COLO668 (cell line): ENCODE data around the gene PTPRN2.

Experiments used
- DNase-seq: peaks from one replicate; lab custom pipeline; 2025; ENCODE audit not compliant: unreplicated experiment; lab: John Stamatoyannopoulos, UW

The PTPRN2 gene

DNA sequence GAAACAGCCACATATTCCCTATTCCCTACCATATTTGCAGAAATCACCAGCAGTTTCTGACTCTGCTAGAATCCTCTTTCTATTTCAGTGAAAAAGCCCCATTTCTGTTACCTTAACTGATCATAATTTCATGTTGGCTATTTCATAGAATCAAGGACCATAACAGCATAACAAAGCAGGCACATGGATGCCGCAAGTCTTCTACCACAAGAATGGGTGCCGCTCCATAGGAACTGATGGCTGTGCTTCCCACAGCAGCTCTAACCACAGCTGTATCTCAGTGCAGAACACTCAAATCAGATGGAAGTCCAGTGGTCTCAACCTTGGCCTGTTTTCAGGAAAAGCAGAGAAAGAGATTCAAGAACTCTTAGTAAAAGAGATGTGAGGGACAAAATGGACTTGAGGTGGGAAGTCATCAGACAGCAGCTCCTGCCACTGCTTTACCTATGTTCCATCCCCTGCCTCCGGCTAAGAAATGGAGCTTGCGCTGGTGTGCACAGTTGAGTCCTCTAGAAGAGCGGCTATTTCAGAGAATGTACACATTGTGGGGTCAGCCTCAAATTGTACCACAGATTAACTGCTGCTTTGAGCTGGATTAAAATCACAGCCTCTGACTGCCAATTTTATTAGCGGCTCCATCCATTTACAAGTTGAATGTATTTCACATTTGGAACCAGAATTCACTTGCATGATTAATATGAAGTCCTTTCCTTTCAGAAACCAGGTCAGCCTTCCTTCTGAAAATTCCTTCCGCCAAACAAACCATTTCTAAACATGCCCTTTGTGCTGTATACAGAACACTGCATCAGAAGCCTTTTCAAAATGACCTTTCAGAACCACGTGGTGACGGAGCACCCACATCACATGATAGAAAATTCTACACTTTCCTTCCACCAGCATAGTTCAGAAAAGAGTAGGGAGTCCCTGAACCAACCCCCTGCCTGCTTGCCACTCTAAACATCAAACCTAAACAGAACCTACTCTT is 7.7 kb downstream of the PTPRN2 start:
- no peak for DNase-seq

DNA sequence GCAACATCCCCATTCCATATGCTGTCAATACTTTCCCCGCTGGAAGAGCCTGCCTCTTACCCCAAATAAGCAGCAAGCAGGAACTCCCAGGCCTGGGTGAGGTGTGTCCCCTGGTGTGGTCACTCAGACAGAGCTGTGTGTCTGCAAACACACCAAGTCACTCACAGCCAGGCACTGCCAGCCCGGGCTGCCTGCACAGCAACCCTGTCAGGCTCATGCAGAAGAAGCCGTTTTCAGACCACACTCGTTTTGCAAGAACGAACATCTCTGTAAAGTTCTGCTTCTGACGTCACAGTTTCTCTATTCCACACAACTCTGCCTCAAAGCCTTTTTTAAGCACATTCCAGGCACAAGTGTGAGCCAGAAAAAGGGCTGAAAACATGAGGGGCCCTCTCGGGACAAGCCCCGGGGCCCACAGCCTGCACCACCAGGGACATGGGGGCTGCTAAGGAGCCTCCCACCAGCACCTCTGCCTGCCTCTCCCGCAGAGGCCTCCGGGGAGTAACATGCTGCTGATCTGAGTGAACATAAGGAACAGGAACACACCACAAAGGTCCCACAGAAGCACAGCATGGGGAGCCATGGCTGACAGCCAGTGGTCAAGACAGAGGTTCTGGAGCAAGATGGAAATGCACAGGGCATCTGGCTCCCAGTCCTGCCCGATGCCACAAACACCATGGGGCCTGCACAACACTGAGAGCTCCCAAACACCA is 11.4 kb downstream of the PTPRN2 start:
- no peak for DNase-seq

DNA sequence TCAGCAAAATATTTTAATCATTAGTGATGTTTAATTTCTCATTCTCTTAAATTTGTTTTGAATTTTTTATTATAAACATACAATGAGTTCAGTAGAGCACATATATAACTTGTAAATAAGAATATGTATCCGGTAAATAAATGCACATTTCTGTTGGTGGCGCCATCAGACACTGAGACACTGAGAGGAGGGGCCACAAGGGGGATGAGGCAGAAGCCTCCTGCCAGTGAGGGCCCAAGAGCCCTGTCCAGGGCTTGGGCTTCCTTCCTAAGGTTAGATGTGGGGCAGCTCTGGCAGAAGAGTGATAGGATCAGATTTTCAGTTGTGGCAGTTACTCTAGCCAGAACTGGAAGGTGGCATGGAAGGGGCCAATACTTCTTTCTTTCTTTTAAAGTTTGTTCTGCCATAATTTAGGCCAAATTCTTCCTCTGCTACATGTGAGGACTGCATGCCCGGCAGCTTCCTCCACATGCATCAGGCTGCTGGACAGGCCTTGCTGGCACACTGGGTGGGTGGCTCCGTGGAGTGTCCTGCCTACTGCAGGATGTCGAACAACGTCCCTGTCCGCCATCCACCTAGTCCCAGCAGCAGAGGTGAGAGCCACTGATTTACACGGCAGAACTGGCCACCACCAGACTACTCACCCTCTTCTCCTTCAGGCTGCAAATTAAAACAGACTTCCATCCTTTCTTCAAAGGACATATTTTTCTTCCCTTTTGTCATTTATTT is 13.2 kb downstream of the PTPRN2 start:
- no peak for DNase-seq

DNA sequence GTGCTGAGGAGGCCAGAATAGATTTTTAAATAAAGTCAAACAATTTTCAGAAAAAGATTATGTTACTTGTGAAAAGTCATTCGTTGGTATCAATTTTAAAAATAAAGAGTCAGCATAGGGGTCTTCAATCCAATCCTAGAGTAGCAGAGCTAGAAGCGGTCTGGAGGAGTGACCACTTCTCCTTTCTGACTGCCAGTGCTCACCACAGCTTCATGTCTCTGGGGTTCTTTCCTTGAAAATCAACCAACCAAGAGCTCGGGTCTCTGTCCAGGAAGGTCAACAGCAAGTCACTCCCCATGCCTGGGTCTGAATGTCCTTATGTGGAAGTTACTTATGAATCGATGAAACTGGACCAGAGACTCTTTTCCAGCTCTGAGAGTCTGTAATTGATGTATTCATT is 14.3 kb downstream of the PTPRN2 start:
- no peak for DNase-seq

DNA sequence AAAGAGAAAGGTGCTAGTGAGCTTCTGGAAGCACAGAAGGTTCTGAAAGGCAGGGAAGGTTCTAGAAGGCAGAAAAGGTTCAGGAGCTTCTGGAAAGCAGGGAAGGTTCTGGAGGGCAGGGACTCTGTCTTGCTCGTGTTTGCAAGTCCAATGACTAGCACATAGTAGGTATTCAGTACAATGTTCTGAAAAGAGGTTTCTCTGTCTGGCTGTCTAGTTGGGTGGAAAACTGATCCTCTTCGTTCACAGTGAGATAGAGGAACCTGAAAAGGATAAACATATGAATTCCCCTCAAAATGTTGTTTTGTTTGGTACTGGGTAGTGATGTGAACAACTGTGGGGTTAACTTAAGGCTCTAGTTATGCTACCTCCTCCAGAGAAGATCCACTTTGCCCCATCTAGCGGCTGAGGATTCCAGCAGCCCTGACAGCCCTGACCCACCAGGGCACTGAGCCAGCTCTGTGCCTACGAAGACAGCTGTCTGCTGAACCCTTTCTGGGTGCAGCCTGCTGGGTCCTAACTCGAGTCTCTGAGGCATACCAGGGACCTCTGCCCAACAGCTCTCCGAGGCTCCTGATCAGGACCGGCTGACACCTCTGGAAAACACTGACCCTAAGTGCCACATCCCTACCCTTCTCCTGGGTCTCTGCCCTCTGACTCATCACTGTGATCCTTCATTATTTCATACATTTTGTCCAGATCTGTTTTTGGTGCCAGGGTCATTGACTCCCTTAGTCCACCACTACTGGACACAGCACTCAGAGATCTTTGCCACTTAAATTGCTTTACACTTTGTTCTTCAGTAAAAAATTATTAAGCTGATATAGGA is 15.4 kb downstream of the PTPRN2 start:
- peak; percentile 21 for DNase-seq

DNA sequence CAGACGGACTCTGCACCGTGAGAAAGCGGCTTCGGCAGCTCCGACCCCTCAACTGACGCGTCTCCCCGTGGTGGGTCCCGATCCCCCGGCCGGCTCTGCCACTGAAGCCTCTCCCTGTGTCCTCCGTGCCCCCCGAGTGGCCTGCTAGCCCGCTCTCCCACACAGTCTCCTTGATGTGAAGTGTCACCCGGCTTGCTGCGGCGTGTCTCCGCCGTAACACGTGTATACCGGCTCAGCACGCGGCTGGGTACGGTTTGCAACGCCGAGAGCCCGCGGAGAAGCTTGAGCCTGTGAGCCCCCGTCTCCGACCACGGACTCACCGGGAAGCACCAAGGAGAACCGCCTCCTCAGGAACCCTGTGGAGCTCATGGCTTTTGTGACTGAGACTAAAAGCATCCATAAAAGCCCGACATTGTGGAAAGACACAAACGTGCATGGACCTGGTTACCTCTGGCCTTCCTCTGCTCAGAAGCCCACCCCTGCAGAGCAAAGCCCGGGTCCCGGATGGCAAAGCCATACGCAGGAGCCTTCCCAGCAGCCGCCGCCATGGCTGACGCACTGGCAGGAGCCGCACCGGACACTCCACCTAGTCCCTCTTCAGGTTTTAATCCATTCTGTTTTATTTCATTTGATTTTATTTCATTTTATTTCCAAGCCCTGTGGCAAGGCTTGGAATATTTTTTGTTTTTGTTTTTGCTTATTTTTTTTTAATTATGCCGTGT is 17.0 kb downstream of the PTPRN2 start:
- no peak for DNase-seq

DNA sequence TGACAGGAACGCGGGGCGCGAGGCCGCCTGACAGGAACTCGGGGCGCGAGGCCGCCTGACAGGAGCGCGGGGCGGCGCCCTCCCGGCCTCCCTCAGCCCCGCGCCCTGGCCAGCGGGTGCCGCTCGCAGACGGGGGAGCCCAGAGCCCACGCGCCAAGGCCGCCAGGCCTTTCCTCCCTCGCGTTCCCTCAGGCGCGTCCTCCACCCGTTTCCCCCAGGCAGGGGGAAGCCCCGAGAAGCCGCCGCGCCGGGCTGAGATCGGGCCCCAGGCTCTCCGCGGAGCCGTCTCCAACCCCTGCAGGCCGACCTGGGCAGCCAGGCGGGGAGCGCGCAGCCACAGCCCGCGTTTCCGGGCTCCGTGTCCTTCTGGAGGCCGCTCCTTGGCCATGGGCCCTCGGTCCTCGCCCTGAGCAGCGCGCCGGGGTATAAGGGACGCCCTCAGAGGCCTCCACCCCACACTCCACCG is 17.7 kb downstream of the PTPRN2 start:
- no peak for DNase-seq

DNA sequence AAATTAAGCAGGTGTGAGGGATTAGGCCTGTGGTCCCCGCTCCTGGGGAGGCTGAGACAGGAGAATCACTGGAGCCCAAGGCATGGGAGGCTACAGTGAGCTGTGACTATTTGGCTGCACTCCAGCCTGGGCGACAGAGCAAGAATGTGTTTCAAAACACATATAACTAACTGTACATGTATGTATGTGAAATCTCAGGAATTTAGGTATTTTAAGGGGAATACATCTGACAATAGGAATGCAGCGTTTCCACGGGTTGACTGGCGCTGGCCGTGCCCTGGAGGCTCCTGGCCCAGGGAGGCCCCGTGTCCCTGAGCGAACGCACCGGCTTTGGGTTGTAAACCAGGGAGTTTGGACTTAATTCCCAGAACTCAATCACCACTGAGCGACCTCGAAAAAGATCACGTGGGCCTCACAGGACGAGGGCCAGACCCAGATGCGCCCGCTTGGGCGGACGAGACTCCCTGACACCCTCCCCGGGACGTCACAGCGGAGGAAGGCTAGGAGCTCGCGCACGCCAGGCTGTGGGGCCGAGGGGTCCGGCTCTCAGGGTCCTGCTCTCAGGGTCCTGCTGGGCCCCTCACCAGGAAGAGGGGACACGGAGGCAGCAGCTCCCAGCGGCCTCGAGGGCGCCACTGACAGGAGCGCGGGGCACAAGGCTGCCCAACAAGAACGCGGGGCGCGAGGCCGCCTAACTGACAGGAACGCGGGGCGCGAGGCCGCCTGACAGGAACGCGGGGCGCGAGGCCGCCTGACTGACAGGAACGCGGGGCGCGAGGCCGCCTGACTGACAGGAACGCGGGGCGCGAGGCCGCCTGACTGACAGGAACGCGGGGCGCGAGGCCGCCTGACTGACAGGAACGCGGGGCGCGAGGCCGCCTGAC is 18.4 kb downstream of the PTPRN2 start:
- DNase-seq, result no peak

DNA sequence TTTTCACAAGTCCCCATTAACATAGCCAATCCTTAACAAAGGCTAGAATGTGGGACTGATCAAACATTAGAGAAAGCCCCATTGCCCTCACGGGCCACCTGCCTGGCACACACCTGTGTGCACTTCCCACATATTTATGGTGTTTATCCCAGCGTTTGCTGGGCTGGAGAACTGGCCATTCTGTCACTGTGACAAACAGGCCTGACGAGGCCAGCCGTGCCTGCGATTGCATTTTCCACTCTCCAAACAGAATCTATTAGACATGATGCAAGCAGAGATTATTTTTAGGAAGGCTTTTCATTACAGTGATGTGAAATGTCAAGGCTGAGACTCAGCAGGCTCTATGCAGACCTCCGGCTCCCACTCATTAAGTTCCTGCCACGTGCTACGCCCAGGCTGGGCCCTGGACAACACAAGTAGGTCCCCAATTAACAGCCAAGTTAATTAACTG is 20.4 kb downstream of the PTPRN2 start:
- DNase-seq, result peak; percentile 79

DNA sequence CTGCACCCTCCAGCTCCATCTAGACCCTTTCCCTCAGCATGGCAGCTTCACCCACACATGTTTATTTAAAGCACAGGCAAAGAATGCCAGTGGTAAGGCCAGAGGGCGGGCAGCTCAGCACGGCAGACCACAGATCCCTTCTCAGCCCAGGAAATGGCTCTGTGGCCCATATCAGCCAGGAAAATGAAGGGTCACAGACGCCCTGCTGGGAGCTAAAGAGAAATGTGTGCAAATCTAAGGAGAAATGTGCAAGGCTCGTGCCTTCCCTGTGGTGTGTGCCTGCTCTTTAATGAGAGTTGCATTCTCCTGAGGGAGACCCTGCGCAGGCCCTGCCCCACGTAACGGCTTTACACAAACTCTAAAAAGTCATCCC is 23.0 kb downstream of the PTPRN2 start:
- no peak for DNase-seq

DNA sequence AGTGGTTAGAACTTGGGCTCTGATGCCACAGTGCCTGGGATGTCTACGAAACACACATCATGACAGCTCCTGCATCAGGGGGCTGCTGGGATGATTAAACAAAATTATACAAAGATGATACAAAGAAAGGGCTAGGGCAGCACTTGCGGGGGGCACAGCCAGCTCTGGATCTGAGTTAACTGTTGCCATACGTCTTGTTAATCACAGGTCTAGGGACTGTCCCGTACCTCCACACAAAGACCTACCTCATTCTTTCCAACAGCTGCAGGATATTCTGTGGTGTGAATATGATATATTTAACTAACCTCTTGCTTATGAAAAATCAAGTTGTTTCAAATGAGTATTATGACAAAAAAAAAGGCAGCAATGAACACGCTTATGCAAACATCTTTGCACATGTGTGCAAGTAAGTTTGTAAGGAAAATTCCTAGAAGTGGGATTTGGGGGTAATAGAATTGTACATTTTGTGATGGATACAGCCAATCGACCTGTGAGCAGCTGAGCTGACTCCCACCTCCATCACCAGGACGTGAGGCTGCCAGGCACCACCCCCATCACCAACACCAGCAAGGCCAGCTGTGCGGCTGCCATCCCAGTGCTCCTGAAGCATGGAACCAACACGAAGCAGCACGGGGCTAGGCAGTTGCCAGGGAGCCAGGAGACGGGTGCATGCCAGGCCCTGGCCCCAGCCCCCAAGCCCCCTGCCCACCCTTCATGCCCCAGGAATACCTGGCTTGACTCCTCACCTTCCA is 23.5 kb downstream of the PTPRN2 start:
- DNase-seq, result no peak

DNA sequence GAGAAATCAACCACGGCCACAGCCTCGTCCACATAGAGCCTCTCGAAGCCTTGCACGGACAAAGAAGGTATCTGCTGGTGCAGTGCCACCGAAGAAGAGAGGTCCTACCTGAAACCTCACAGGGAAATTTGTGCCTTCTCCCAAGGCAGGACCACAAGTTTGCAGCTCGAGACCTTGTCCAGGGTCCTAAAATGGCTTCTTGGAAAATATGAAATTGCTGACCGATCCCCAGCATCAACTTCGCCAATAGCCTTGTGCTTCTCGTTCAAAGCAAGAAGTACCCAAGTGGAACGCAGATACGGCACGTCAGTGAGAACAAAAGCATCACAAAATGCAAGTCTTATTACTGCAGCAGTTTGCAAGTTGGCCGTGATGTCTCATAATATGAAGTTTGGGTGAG is 24.6 kb downstream of the PTPRN2 start:
- no peak for DNase-seq

DNA sequence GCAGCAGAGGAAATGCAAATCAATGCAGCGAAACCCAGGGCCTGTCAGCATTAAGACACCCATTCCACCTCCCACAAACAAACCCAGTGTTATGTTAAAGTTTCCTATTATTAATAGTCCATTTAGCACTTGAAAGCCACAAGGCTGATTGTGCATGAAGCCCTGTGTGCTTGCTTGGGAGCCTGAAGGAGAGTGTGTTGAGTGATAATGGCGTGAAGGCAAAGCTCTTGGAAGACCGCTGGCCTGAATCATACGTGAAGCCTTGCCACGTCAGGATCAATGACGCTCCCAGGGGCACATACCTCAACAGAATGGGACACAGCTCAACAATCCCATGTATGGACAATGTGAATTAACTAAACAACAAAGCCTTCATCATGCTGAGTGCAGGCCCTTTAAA is 25.1 kb downstream of the PTPRN2 start:
- DNase-seq, result no peak

DNA sequence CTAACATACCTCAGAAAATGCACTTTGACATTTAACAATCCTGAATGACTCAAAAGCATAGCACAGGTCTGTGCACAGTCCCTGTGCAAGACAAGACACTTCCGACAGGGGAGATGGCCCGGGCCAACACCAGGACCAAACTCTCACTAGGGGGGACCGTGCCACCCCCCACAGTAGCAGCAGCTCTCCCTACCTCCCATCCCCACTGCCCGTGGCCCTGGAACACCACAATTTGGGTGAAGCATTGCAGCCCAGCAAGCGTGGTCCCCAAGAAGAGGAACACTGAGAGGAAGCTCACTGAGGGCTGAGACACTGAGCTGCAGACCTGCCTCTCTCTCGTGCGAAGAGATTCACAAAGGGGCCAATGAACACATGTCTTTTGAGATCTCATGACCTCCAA is 26.0 kb downstream of the PTPRN2 start:
- no peak for DNase-seq

DNA sequence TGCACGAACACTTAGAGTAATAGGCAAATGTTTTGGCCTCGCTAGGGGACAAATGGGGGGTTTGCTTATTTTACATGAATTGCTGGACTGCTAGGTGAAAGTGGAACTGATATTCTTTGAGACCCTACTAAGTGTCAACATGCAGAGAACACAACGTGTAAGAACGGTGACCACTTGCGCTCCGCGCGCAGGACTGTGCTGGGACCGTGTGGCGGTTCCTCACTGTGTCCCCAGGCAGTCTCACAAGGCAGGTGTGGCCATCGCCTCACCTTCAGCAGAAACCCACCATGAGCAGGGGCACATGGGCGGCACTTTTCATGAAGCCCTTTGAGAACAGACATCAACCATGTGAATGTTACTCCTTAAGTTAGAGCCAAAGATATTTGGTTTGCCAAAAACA is 27.2 kb downstream of the PTPRN2 start:
- no peak for DNase-seq

DNA sequence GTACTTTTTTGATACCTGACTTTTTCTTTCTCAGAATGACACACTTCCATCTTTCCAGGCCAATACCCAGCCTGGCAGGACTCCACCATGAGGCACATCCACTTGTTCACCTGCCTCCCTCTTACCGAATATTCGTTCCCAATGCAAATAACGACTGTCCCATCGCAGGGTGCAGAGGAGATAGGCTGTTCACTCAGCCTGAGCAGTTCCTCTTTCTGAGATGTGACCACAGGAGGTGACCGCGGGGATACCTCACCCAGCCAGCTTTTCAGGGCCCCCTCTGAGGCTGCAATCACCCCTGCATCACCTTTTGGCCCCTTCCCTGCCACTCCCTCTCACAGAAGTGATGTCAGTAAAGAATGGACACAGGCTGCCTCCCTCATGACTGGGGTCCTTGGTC is 28.3 kb downstream of the PTPRN2 start:
- no peak for DNase-seq

DNA sequence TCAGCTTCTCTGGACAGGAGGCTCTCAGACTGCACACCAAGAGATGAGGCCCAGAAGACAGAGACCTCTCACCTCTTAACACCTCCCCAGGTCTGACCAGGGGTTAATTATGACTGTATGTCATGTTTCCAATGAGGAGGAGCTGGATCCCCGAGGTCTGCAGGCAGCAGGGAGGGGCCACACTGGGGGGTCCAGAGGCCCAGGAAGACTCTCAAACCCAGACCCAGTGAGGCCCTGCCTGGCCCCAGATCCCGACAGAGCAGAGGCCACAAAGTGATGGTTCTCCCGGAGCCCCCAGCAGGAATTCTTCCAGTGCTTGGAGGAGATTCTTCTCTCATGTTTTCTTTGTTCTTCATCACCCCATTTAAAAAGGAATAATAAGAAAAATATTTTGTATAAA is 28.8 kb downstream of the PTPRN2 start:
- no peak for DNase-seq

DNA sequence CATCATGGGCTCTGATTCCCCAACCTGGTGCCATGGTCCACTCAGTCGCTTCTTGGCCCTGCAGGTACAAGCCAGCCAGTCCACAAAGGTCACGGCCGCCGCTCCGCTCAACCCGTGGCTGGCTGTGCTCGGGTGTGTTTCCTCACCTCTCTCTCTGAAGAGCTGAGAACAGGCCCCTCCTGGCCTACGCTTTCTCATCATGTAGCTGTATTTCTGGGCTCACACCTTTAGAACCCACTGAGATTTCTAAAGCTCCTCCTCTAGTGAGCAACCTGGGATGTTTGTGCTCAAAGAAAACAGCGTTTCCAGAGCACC is 30.2 kb downstream of the PTPRN2 start:
- no peak for DNase-seq
